ENCODE results near the gene ZNF236. TPM values are rescaled to one million over a fixed set of nuclear protein-coding genes. Genes with fewer than 3 reads are reported as not detected.

The ZNF236 gene
- total and polyA plus RNA-seq, 2 of the 8 experiments (the other 6 are each of a cell fraction or from before 2014, with no cell fraction given), result 6.7 to 14.5 TPM

- peaks cover 3 to 4% of the 10 kb centered on the region in 2 experiments for H4K20me1 ChIP-seq (replicated peaks in 1 of 2; ENCODE audit: control insufficient read depth in 1 of 2, insufficient read depth in 2 of 2, low read length in 2 of 2)
- CTCF ChIA-PET (ENCODE audit: partially characterized antibody), result interaction anchor here (4.7 to 12.3 kb wide), 2 partner anchors 24 to 35 kb away, joined by 30 to 188 read pairs; no protein-coding TSS in a partner anchor
- no peak overlapping the region for H2BK12ac ChIP-seq (ENCODE audit: low read depth, low read length)
- FAIRE-seq (no peak), DNase-seq (ENCODE audit: low read depth in 1 of 2, low spot score in 2 of 2) (no peak)
- TF ChIP-seq, protein P1, sequence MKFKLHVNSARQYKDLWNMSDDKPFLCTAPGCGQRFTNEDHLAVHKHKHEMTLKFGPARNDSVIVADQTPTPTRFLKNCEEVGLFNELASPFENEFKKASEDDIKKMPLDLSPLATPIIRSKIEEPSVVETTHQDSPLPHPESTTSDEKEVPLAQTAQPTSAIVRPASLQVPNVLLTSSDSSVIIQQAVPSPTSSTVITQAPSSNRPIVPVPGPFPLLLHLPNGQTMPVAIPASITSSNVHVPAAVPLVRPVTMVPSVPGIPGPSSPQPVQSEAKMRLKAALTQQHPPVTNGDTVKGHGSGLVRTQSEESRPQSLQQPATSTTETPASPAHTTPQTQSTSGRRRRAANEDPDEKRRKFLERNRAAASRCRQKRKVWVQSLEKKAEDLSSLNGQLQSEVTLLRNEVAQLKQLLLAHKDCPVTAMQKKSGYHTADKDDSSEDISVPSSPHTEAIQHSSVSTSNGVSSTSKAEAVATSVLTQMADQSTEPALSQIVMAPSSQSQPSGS (IDR thresholded peaks at IDR 0.05; ENCODE audit: low read length), result no peak
- TF ChIP-seq RAD21 (IDR thresholded peaks at IDR 0.05 in 1 of 2, conservative IDR thresholded peaks at IDR 0.05 in 1 of 2; ENCODE audit: low read depth in 2 of 2, low read length in 2 of 2), result peak in 1 of 2 experiments; percentile 19; a peak in 1 of 4 replicates
- H2AK5ac ChIP-seq (ENCODE audit: low read depth, low read length), result no peak overlapping the region
- H3K14ac ChIP-seq (ENCODE audit: insufficient read length), result no peak overlapping the region
- no peak overlapping the region for H3K4me2 ChIP-seq (ENCODE audit: insufficient read depth in 1 of 2, low read depth in 2 of 2, low read length in 2 of 2)
- H2BK5ac ChIP-seq (ENCODE audit: low read depth, low read length), result no peak overlapping the region
- no peaks in the 10 kb centered on the region for H3K23me2 ChIP-seq (ENCODE audit: low read depth, low read length)
- H3K9me3 ChIP-seq (ENCODE audit: insufficient read depth in 2 of 2, low read depth in 1 of 2, low read length in 1 of 2), result no peaks in the 10 kb centered on the region
- no peak overlapping the region for H3K9ac ChIP-seq (replicated peaks in 1 of 4; ENCODE audit: extremely low read depth in 1 of 4, low read depth in 3 of 4, low read length in 3 of 4)
- 90% methylated on average over 11 of the region's 11 CpGs; no CpG with 5 or more reads in 1 of the 2 experiments for WGBS, 2 experiments (ENCODE audit: extremely low coverage in 1 of 2, insufficient coverage in 1 of 2, insufficient read length in 1 of 2, insufficient replicate concordance in 2 of 2, low coverage in 1 of 2, low lambda C conversion rate in 2 of 2, missing lambda C conversion rate in 1 of 2)
- no peak overlapping the region for H3K23ac ChIP-seq (ENCODE audit: insufficient read length)
- no peak overlapping the region for H3K27ac ChIP-seq (ENCODE audit: low read depth, low read length)
- H3K4me1 ChIP-seq (replicated peaks in 1 of 4; ENCODE audit: control insufficient read depth in 3 of 4, insufficient read depth in 4 of 4, low read length in 3 of 4), result 0 out of 7 replicates have a peak, but pooled peaks cover 0 to 2% (median 0%) of the 10 kb centered on the region in 4 experiments
- H2AFZ ChIP-seq (ENCODE audit: low read length), result no peak overlapping the region
- no peak overlapping the region for H2BK15ac ChIP-seq (ENCODE audit: low read length)
- H3K27me3 ChIP-seq (replicated peaks in 1 of 4; ENCODE audit: control insufficient read depth in 3 of 4, extremely low read depth in 1 of 4, insufficient read depth in 3 of 4, low read length in 3 of 4), result no peaks in the 10 kb centered on the region
- H2BK20ac ChIP-seq (ENCODE audit: low read length), result no peak overlapping the region
- POLR2A ChIA-PET (ENCODE audit: partially characterized antibody), result no interaction called here
- H3K56ac ChIP-seq (replicated peaks; ENCODE audit: insufficient read length, low read depth, low read length), result no peak overlapping the region
- H4K8ac ChIP-seq (ENCODE audit: extremely low read depth, insufficient read depth, low read length), result no peak overlapping the region
- peaks cover 0 to 11% (median 4%) of the 10 kb centered on the region in 4 experiments; a peak in 4 of 8 replicates for H3K36me3 ChIP-seq (ENCODE audit: control insufficient read depth in 2 of 4, insufficient read depth in 4 of 4, low read length in 3 of 4)
- no peak overlapping the region for H3K4ac ChIP-seq (replicated peaks; ENCODE audit: insufficient read length, low read depth, low read length)
- H3K18ac ChIP-seq (ENCODE audit: extremely low read depth, low read length), result no peak overlapping the region
- no peaks in the 10 kb centered on the region for H3K79me1 ChIP-seq (ENCODE audit: low read depth, low read length)
- H3K4me3 ChIP-seq (ENCODE audit: extremely low read depth in 1 of 4, insufficient read depth in 2 of 4, low read depth in 3 of 4, low read length in 4 of 4), result no peak overlapping the region
- no peak overlapping the region for H4K5ac ChIP-seq (ENCODE audit: insufficient read length, low read depth, low read length)
- no peaks in the 10 kb centered on the region for H3K79me2 ChIP-seq (ENCODE audit: control insufficient read depth in 1 of 2, insufficient read depth in 2 of 2, low read length in 2 of 2)
- no peak overlapping the region for H2BK120ac ChIP-seq (replicated peaks; ENCODE audit: low read depth, low read length)
- no peak overlapping the region for H4K91ac ChIP-seq (replicated peaks; ENCODE audit: insufficient read length, low read length)
Observed at GRCh38 chr18:76956648-76957047, 134.3 kb downstream of the ZNF236 start.

Measured in H1 (cell line).